ENCODE measurements around the gene ELP2. TPM values are rescaled to one million over a fixed set of nuclear protein-coding genes. Genes with fewer than 3 reads are reported as not detected.

Gene ELP2
- total RNA-seq, 1 experiment from 2014 or later: 137 TPM

DNA sequence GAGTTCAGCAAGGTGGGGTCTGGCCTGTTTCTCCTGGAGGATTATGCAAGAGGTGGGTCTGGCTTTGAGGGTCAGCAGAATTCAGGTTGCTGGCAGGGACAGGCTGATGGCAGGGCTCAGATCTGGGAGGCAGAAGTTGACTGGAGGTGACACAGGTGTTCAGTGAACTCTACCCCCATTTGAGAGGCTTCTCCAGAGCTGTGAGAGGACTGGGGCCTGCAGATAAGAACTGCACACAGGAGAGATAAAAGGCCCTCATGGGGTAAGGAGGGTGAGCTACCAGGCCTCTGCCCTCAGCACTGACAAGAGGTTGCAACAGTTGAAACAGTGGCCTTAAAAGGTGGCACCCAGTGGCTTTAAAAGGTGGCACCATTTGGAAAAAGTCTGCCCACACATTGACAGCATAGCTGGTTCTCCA, 70.7 kb downstream of the ELP2 start:
- Histone ChIP-seq H4K5ac (ENCODE audit: insufficient read length, low read depth, low read length) (no peak overlapping the region), H3K18ac (ENCODE audit: insufficient read length, low read depth, low read length) (no peak overlapping the region), H3K79me2 (ENCODE audit: insufficient read depth, low read length) (no peaks in the 10 kb centered on the region), H3K56ac (ENCODE audit: insufficient read length, low read depth, low read length) (no peak overlapping the region), H3K79me1 (ENCODE audit: insufficient read depth, low read depth, low read length, poor library complexity, severe bottlenecking) (no peaks in the 10 kb centered on the region), H3K14ac (ENCODE audit: insufficient read depth, low read length) (no peak overlapping the region), H3K9me3 (ENCODE audit: control insufficient read depth, low read depth, low read length) (no peaks in the 10 kb centered on the region), H2BK20ac (ENCODE audit: low read depth, low read length, poor library complexity, severe bottlenecking) (no peak overlapping the region), H3K27me3 (ENCODE audit: insufficient read depth, low read length) (no peaks in the 10 kb centered on the region), H2BK120ac (ENCODE audit: low read depth, low read length, poor library complexity, severe bottlenecking) (no peak overlapping the region), H2AK5ac (ENCODE audit: insufficient read length, low read length) (no peak overlapping the region), H3K23ac (ENCODE audit: insufficient read length, low read depth, low read length) (no peak overlapping the region), H3K4me2 (ENCODE audit: insufficient read depth, insufficient read length, low read length) (no peak overlapping the region), H3K4me1 (ENCODE audit: insufficient read depth, low read length) (no peaks in the 10 kb centered on the region), H3T11ph (ENCODE audit: low read length) (no peak overlapping the region), H2BK5ac (ENCODE audit: insufficient read length, low read length) (no peak overlapping the region), H3K23me2 (ENCODE audit: insufficient read length, low read depth, low read length, poor library complexity, severe bottlenecking) (no peaks in the 10 kb centered on the region), H2BK15ac (ENCODE audit: low read depth, low read length) (no peak overlapping the region), H4K8ac (replicated peaks; ENCODE audit: insufficient read length, low read depth, low read length) (no peak overlapping the region), H3K4ac (ENCODE audit: low read depth, low read length) (no peak overlapping the region), H2BK12ac (ENCODE audit: insufficient read length, low read depth, low read length) (no peak overlapping the region), H4K20me1 (ENCODE audit: control insufficient read depth, insufficient read depth, insufficient read length) (no peaks in the 10 kb centered on the region), H2AFZ (ENCODE audit: low read length) (no peak overlapping the region), H3K9ac (ENCODE audit: extremely low read depth, insufficient read length, low read length) (no peak overlapping the region), H3K27ac (ENCODE audit: insufficient read length, low read depth, low read length) (no peak overlapping the region), H4K91ac (ENCODE audit: insufficient read length, low read depth, low read length) (no peak overlapping the region)
- Mint-ChIP-seq H3K27me3 (ENCODE audit: low read depth) (no peaks in the 10 kb centered on the region), H3K36me3 (ENCODE audit: insufficient read depth in 1 of 3, low read depth in 3 of 3) (peaks cover 6 to 14% (median 12%) of the 10 kb centered on the region in 3 experiments; a peak in 5 of 7 replicates), H3K27ac (no peak overlapping the region), H3K9me3 (no peaks in the 10 kb centered on the region), H3K4me3 (no peak overlapping the region), H3K4me1 (no peaks in the 10 kb centered on the region)
- DNase-seq: no peak
- no peak for TF ChIP-seq CTCF (conservative IDR thresholded peaks at IDR 0.05)
